NT2/D1 (cell line): ENCODE results near the gene MFRP.
A peak's percentile ranks its signal among the peaks of the same experiment; 100 is the strongest.

Source experiments
- DNase-seq: peaks from one replicate; pipeline ENCODE4 v3.0.0-alpha.2; 2011; ENCODE audit warnings: low read depth, low spot score
- H3K27me3 ChIP-seq: 2 replicates; pipeline ENCODE4 v1.6.0; 2011; ENCODE audit warnings: mild to moderate bottlenecking; ENCODE audit not compliant: insufficient read length, insufficient read depth
- H3K36me3 ChIP-seq: 2 replicates; pipeline ENCODE4 v1.6.1; 2011; ENCODE audit warnings: mild to moderate bottlenecking, low read length, mixed read lengths; ENCODE audit not compliant: insufficient read depth, insufficient read length
- H3K4me1 ChIP-seq: 2 replicates; pipeline ENCODE4 v1.5.1; 2011; ENCODE audit not compliant: insufficient read depth, insufficient read length
- H3K4me3 ChIP-seq: 2 replicates; pipeline ENCODE4 v1.5.1; 2011; ENCODE audit warnings: low read depth; ENCODE audit not compliant: insufficient read length
- H3K9ac ChIP-seq: 2 replicates; pipeline ENCODE4 v1.6.0; 2011; ENCODE audit warnings: low read depth; ENCODE audit not compliant: insufficient read length
- H3K9me3 ChIP-seq: 2 replicates; pipeline ENCODE4 v1.5.1; 2011; ENCODE audit warnings: mild to moderate bottlenecking, low read length; ENCODE audit not compliant: insufficient read depth
- SUZ12 ChIP-seq: IDR thresholded peaks from 2 replicates; pipeline ENCODE4 v1.6.1; 2011; ENCODE audit not compliant: insufficient read length, insufficient read depth; ENCODE audit errors: extremely low read depth
- YY1 ChIP-seq: IDR thresholded peaks from 2 replicates; pipeline ENCODE4 v1.6.1; 2011; ENCODE audit not compliant: insufficient read length, insufficient read depth
- ZNF274 ChIP-seq: IDR thresholded peaks from 2 replicates; pipeline ENCODE4 v1.6.1; 2011; ENCODE audit warnings: mild to moderate bottlenecking, low read depth, low read length

The MFRP gene

GRCh38 chr11:119376197-119376847 is 29.8 kb upstream of the MFRP start:
- Histone ChIP-seq H3K27me3 (peaks cover 6% of the 10 kb centered on the region), H3K9ac (no peak overlapping the region), H3K9me3 (no peaks in the 10 kb centered on the region), H3K4me1 (peaks cover 45% of the 10 kb centered on the region), H3K4me3 (no peak overlapping the region), H3K36me3 (no peaks in the 10 kb centered on the region)
- TF ChIP-seq SUZ12: no peak
- TF ChIP-seq ZNF274: no peak
- TF ChIP-seq YY1: no peak
- no peak for DNase-seq

- peaks cover 5% of the 10 kb centered on the region for H3K27me3 ChIP-seq
- no peaks in the 10 kb centered on the region for H3K36me3 ChIP-seq
- no peak overlapping the region for H3K4me3 ChIP-seq
- TF ChIP-seq SUZ12: no peak
- no peak for TF ChIP-seq YY1
- TF ChIP-seq ZNF274: no peak
- no peak overlapping the region for H3K9ac ChIP-seq
- H3K9me3 ChIP-seq: no peaks in the 10 kb centered on the region
- no peak for DNase-seq
- peaks cover 46% of the 10 kb centered on the region for H3K4me1 ChIP-seq
Measured at GRCh38 chr11:119375337-119376196, 29.1 kb upstream of the MFRP start.

- Histone ChIP-seq H3K9me3 (no peaks in the 10 kb centered on the region), H3K36me3 (no peaks in the 10 kb centered on the region), H3K4me3 (no peak overlapping the region), H3K4me1 (peaks cover 40% of the 10 kb centered on the region), H3K27me3 (no peaks in the 10 kb centered on the region), H3K9ac (no peak overlapping the region)
- TF ChIP-seq YY1 (no peak), SUZ12 (no peak), ZNF274 (no peak)
- DNase-seq: no peak
Measured at GRCh38 chr11:119374632-119375336, 28.3 kb upstream of the MFRP start.

- TF ChIP-seq SUZ12 (no peak), YY1 (no peak), ZNF274 (no peak)
- DNase-seq: peak; percentile 80
Measured at GRCh38 chr11:119373921-119374631, 27.6 kb upstream of the MFRP start.

GRCh38 chr11:119373059-119373920 is 26.8 kb upstream of the MFRP start:
- no peaks in the 10 kb centered on the region for H3K36me3 ChIP-seq
- peaks cover 44% of the 10 kb centered on the region for H3K4me1 ChIP-seq
- H3K4me3 ChIP-seq: no peak overlapping the region
- H3K9ac ChIP-seq: no peak overlapping the region
- TF ChIP-seq ZNF274 (no peak), YY1 (no peak), SUZ12 (no peak)
- no peaks in the 10 kb centered on the region for H3K27me3 ChIP-seq
- DNase-seq: no peak
- no peaks in the 10 kb centered on the region for H3K9me3 ChIP-seq

More at GRCh38 chr11:119373921-119374631, 27.6 kb upstream of the MFRP start:
- Histone ChIP-seq H3K27me3 (no peaks in the 10 kb centered on the region), H3K9me3 (no peaks in the 10 kb centered on the region), H3K4me3 (no peak overlapping the region), H3K9ac (no peak overlapping the region), H3K36me3 (no peaks in the 10 kb centered on the region), H3K4me1 (peaks cover 40% of the 10 kb centered on the region)
